Tibial artery (tissue), 4 donors: ENCODE data around the gene COL25A1.

Experiments
- DNase-seq, 2 donors: peaks; one replicate each; pipeline ENCODE4 v3.0.0-alpha.2; 2019
- H3K27ac ChIP-seq, 2 donors: fragments of 200-600 bp; sonication (generic) in 1 of 2; 1 replicate in 1 of 2; 2 replicates in 1 of 2; pipeline ENCODE4 v1.5.1; 2018 to 2019; ENCODE audit warnings: mild to moderate bottlenecking in 1 of 2
- H3K27me3 ChIP-seq, 2 donors: fragments of 200-600 bp; sonication (generic) in 1 of 2; one replicate each; pipeline versions ENCODE4 v1.5.1 to v1.6.0; 2016 to 2019
- H3K36me3 ChIP-seq, 3 donors: fragments of 200-600 bp; sonication (generic) in 2 of 3; one replicate each; pipeline ENCODE4 v1.5.1; 2016 to 2019; ENCODE audit warnings: mild to moderate bottlenecking in 2 of 3
- H3K4me1 ChIP-seq, 4 donors: fragments of 200-600 bp; sonication (generic) in 2 of 4; 1 replicate in 3 of 4; 2 replicates in 1 of 4; pipeline ENCODE4 v1.5.1; 2016 to 2019
- H3K4me3 ChIP-seq, 2 donors: fragments of 200-600 bp; sonication (generic) in 1 of 2; 1 replicate in 1 of 2; 2 replicates in 1 of 2; pipeline ENCODE4 v1.5.1; 2018 to 2019; ENCODE audit warnings: mild to moderate bottlenecking in 2 of 2
- H3K9me3 ChIP-seq, 3 donors: fragments of 200-600 bp; sonication (generic) in 1 of 3; one replicate each; pipeline ENCODE4 v1.5.1; 2016 to 2019
- CTCF ChIP-seq, 2 experiments: fragments of 200-600 bp in 1 of 2; fragments of 450-650 bp in 1 of 2; IDR thresholded peaks; one replicate each; pipeline ENCODE4 v1.5.1; 2017 to 2019; ENCODE audit warnings: antibody characterized with exemption in 2 of 2, mild to moderate bottlenecking in 1 of 2, moderate library complexity in 1 of 2
- intact Hi-C: fragments of 100-400 bp; cut with DNase I; formaldehyde crosslinking; loops from one replicate; pipeline ENCODE4 v1.15.0; 2023; ENCODE audit warnings: low total_unique reads

The COL25A1 gene

GRCh38 chr4:108885211-108885610 lies 417.2 kb downstream of the COL25A1 start:
- H3K4me1 ChIP-seq = peaks cover 0 to 4% (median 0%) of the 10 kb centered on the region in 4 donors
- H3K27ac ChIP-seq = no peak overlapping the region
- H3K36me3 ChIP-seq = no peaks in the 10 kb centered on the region
- H3K9me3 ChIP-seq = no peaks in the 10 kb centered on the region
- H3K27me3 ChIP-seq = no peaks in the 10 kb centered on the region
- DNase-seq = no peak
- intact Hi-C loops = no loop called here
- no peak for TF ChIP-seq CTCF (IDR thresholded peaks at IDR 0.05)
- H3K4me3 ChIP-seq = no peak overlapping the region

- intact Hi-C loops = no loop called here
- TF ChIP-seq CTCF (IDR thresholded peaks at IDR 0.05) = no peak
These were observed 417.9 kb downstream of the COL25A1 start for GRCh38 chr4:108884596-108884995.

GRCh38 chr4:108881986-108882385 lies 420.5 kb downstream of the COL25A1 start:
- no peak for DNase-seq
- intact Hi-C loops = no loop called here
- TF ChIP-seq CTCF (IDR thresholded peaks at IDR 0.05) = no peak

More at GRCh38 chr4:108884596-108884995, 417.9 kb downstream of the COL25A1 start:
- H3K27me3 ChIP-seq = no peaks in the 10 kb centered on the region
- no peaks in the 10 kb centered on the region for H3K36me3 ChIP-seq
- no peaks in the 10 kb centered on the region for H3K9me3 ChIP-seq
- H3K4me1 ChIP-seq = peaks cover 0 to 4% (median 0%) of the 10 kb centered on the region in 4 donors
- H3K4me3 ChIP-seq = no peak overlapping the region
- H3K27ac ChIP-seq = no peak overlapping the region
- no peak for DNase-seq

GRCh38 chr4:108881190-108881589 lies 421.3 kb downstream of the COL25A1 start:
- no peak for DNase-seq
- Histone ChIP-seq H3K27me3 (no peaks in the 10 kb centered on the region), H3K27ac (no peak overlapping the region), H3K4me1 (peaks cover 0 to 4% (median 0%) of the 10 kb centered on the region in 4 donors), H3K4me3 (no peak overlapping the region), H3K36me3 (no peaks in the 10 kb centered on the region), H3K9me3 (no peaks in the 10 kb centered on the region)
- no peak for TF ChIP-seq CTCF (IDR thresholded peaks at IDR 0.05)
- intact Hi-C loops = no loop called here

More at GRCh38 chr4:108881986-108882385, 420.5 kb downstream of the COL25A1 start:
- Histone ChIP-seq H3K36me3 (no peaks in the 10 kb centered on the region), H3K4me1 (peaks cover 0 to 4% (median 0%) of the 10 kb centered on the region in 4 donors), H3K4me3 (no peak overlapping the region), H3K27ac (no peak overlapping the region), H3K9me3 (no peaks in the 10 kb centered on the region), H3K27me3 (no peaks in the 10 kb centered on the region)

- no peak overlapping the region for H3K27ac ChIP-seq
- intact Hi-C loops = no loop called here
- TF ChIP-seq CTCF (IDR thresholded peaks at IDR 0.05) = no peak
These were observed 423.7 kb downstream of the COL25A1 start for GRCh38 chr4:108878806-108879205.

GRCh38 chr4:108877821-108878220 lies 424.6 kb downstream of the COL25A1 start:
- Histone ChIP-seq H3K36me3 (no peaks in the 10 kb centered on the region), H3K27me3 (no peaks in the 10 kb centered on the region), H3K9me3 (no peaks in the 10 kb centered on the region), H3K4me3 (no peak overlapping the region), H3K4me1 (no peaks in the 10 kb centered on the region), H3K27ac (no peak overlapping the region)
- intact Hi-C loops = no loop called here
- no peak for TF ChIP-seq CTCF (IDR thresholded peaks at IDR 0.05)
- DNase-seq = no peak

More at GRCh38 chr4:108878806-108879205, 423.7 kb downstream of the COL25A1 start:
- H3K36me3 ChIP-seq = no peaks in the 10 kb centered on the region
- no peaks in the 10 kb centered on the region for H3K4me1 ChIP-seq
- no peak for DNase-seq
- H3K9me3 ChIP-seq = no peaks in the 10 kb centered on the region
- H3K27me3 ChIP-seq = no peaks in the 10 kb centered on the region
- no peak overlapping the region for H3K4me3 ChIP-seq
